Esophagus (tissue), 2 donors: ENCODE data around the gene ZNF613. TPM values are rescaled to one million over a fixed set of nuclear protein-coding genes. Genes with fewer than 3 reads are reported as not detected.
"Not testable (repeated sequence)": the region's sequence is repeated elsewhere in the genome, so short reads cannot be mapped to it uniquely, and the experiment has no call there.

Experiments used
- H3K27ac ChIP-seq, 2 donors: one replicate each; pipeline ENCODE4 v1.5.1; 2013; ENCODE audit warnings: low read depth in 2 of 2, mild to moderate bottlenecking in 2 of 2, inconsistent platforms in 1 of 2, low read length in 1 of 2, moderate library complexity in 1 of 2
- H3K27me3 ChIP-seq, 2 donors: one replicate each; pipeline ENCODE4 v1.6.1; 2013; ENCODE audit warnings: low read length in 2 of 2, control low read depth in 1 of 2, mild to moderate bottlenecking in 1 of 2; ENCODE audit not compliant: insufficient read depth in 2 of 2, control insufficient read depth in 1 of 2
- H3K36me3 ChIP-seq, 2 donors: one replicate each; pipeline ENCODE4 v1.6.1; 2013; ENCODE audit warnings: low read length in 1 of 2; ENCODE audit not compliant: control insufficient read depth in 2 of 2, insufficient read depth in 2 of 2
- H3K4me1 ChIP-seq, 2 donors: one replicate each; pipeline ENCODE4 v1.6.1; 2013; ENCODE audit warnings: low read length in 1 of 2; ENCODE audit not compliant: control insufficient read depth in 2 of 2, insufficient read depth in 2 of 2
- H3K4me3 ChIP-seq, 2 donors: one replicate each; pipeline ENCODE4 v1.5.1; 2013; ENCODE audit warnings: low read length in 2 of 2, mild to moderate bottlenecking in 2 of 2, low read depth in 1 of 2, moderate library complexity in 1 of 2
- H3K9me3 ChIP-seq, 2 donors: one replicate each; pipeline ENCODE4 v1.6.1; 2013; ENCODE audit warnings: mild to moderate bottlenecking in 2 of 2, low read depth in 1 of 2, low read length in 1 of 2, moderate library complexity in 1 of 2; ENCODE audit not compliant: control insufficient read depth in 2 of 2, insufficient read depth in 1 of 2
- WGBS, 2 donors: extraction: QIAGEN DNeasy Blood & Tissue Kit; methylation state at CpG; one replicate each; pipeline ENCODE4 v1.1.7; 2013; 5-methylcytosine and 5-hydroxymethylcytosine counted together
- polyA plus RNA-seq, 2 donors: library from polyadenylated mRNA; stranded (reverse); fragments of 200-250 nt; gene quantifications; one replicate each; pipeline ENCODE4 v1.2.3, GENCODE V29; 2013
- donor health status: healthy with polysubstance abuse.
- donor health status: Bipolar disorder and iron deficiency.

The ZNF613 gene
- polyA plus RNA-seq, 2 donors: 1.7 to 4.0 TPM

DNA sequence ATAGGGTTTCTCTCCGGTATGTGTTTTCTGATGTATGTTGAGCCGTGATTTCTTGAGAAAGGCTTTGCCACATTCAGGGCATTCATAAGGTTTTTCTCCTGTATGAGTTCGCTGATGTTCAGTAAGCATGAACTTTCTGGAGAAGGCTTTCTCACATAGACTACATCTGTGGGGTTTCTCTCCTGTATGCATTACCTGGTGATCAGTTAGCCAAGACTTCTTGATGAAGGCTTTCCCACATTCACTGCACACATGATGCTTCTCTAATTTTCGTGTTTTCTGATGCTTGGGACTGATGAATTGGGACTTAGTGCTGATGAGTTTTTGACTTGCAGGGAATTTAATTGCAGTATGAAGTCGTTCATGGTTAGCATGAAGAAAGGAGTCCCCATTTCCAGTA lies 38.3 kb downstream of the ZNF613 start:
- Histone ChIP-seq H3K27ac (no peak overlapping the region), H3K27me3 (no peaks in the 10 kb centered on the region), H3K9me3 (peaks cover 26 to 44% of the 10 kb centered on the region in 2 donors), H3K4me1 (no peaks in the 10 kb centered on the region), H3K36me3 (peaks cover 35 to 39% of the 10 kb centered on the region in 2 donors), H3K4me3 (no peak overlapping the region)
- WGBS, 2 donors: 96 to 98% methylated on average over 5 of the region's 5 CpGs

DNA sequence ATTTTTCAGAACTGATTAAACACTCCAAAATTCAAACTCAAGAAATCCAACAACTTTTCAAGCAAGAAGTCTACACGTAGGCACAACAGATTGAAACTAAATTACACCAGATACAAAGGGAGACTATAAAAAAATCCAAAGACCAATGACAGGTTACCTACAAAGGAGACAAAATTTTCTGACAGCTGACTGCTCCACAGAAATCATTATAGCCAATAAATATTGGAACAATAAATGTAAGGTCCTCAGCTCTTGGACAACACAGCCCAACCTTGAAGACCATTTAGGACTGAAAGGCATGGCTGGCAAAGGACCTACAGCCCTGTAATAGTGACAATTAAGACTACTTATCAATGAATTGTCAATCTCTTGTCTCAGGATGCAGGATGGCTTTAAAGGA lies 43.4 kb downstream of the ZNF613 start:
- Histone ChIP-seq H3K9me3 (peaks cover 30 to 52% of the 10 kb centered on the region in 2 donors), H3K27me3 (no peaks in the 10 kb centered on the region), H3K27ac (no peak overlapping the region), H3K4me3 (no peak overlapping the region), H3K36me3 (peaks cover 46 to 52% of the 10 kb centered on the region in 2 donors), H3K4me1 (no peaks in the 10 kb centered on the region)
- 98 to 100% methylated on average over 1 of the region's 1 CpG for WGBS, 2 donors

DNA sequence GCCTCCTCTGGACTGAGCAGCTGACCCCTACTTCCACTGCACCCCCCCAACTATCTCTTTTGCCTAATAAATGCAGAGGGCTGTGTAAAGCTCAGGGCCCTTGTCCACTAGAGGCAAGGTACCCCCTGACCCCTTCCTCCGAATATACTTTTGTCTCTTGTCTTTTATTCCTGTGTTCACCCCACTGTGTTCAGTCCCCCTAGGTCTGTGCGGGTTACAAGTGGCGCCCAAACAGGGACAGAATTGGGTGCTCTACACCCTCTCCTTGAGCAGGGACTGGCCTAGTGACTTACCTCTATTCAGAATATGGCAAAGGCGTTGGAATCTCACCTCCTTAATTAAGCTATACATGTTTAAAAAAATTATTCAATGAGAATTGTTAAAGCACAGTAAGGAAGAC lies 44.4 kb downstream of the ZNF613 start:
- Histone ChIP-seq H3K36me3 (peaks cover 41 to 44% of the 10 kb centered on the region in 2 donors), H3K27ac (no peak overlapping the region), H3K9me3 (peaks cover 34 to 54% of the 10 kb centered on the region in 2 donors), H3K4me1 (no peaks in the 10 kb centered on the region), H3K27me3 (no peaks in the 10 kb centered on the region), H3K4me3 (no peak overlapping the region)
- 96% methylated on average over 4 of the region's 4 CpGs for WGBS, 2 donors

DNA sequence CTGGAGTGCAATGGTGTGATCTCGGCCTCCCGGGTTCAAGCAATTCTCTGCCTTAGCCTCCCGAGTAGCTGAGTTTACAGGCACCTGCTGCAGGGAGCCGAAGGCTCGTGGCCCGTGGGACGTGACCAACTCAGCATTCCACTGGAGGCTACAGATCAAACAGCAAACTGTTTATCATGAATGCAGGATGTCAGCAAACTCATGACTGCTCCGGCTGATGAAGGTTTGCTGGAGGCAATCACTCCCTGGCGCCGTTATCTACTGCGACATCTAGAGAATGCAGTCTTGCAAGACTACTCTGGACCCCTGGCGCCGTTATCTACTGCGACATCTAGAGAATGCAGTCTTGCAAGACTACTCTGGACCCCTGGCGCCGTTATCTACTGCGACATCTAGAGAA lies 48.5 kb downstream of the ZNF613 start:
- peaks cover 20 to 30% of the 10 kb centered on the region in 2 donors for H3K36me3 ChIP-seq
- H3K4me1 ChIP-seq, H3K27ac ChIP-seq, H3K27me3 ChIP-seq, H3K4me3 ChIP-seq: not testable (repeated sequence)
- WGBS, 2 donors: 96 to 97% methylated on average over 17 of the region's 17 CpGs
- H3K9me3 ChIP-seq: peaks cover 35 to 45% of the 10 kb centered on the region in 2 donors

DNA sequence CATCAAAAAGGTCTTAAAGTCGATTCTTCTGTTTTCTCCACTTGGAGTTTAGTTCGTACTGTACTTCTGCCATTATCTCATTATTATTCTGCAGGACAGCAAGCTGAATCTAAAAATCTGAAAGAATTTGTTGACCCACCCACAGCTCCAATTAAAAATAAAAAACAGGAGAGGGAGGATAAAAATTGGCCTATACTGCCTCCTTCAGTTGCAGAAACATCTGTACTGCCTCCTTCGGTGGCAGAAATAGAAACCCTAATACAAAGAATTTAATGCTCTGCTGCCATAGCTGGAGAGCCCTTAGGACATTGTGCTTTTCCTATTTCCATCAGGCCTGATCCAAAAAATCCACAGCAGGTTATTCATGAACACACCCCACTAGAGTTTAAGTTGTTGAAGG lies 49.6 kb downstream of the ZNF613 start:
- H3K4me3 ChIP-seq: no peak overlapping the region
- 91 to 93% methylated on average over 3 of the region's 3 CpGs for WGBS, 2 donors
- peaks cover 16 to 22% of the 10 kb centered on the region in 2 donors for H3K36me3 ChIP-seq
- H3K4me1 ChIP-seq: no peaks in the 10 kb centered on the region
- no peaks in the 10 kb centered on the region for H3K27me3 ChIP-seq
- no peak overlapping the region for H3K27ac ChIP-seq
- H3K9me3 ChIP-seq: peaks cover 25 to 43% of the 10 kb centered on the region in 2 donors

DNA sequence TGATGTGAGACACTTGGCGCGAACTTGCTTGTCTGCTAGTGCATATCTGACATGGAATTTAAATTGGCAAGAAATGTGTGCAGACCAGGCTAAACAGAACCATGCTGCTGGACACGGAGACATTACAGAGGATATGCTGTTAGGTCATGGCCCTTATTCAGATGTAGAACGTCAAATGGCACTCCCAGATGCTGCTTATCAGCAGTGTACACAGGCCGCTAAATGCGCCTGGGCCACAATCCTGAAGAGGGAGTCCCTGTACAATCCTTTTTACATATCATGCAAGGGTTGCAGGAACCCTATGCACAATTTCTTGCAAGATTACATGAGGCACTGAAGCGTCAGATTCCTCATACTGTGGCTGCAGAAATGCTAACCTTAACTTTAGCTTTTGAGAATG lies 50.1 kb downstream of the ZNF613 start:
- H3K4me3 ChIP-seq: no peak overlapping the region
- H3K9me3 ChIP-seq: peaks cover 24 to 43% of the 10 kb centered on the region in 2 donors
- H3K36me3 ChIP-seq: peaks cover 16 to 21% of the 10 kb centered on the region in 2 donors
- 90 to 91% methylated on average over 7 of the region's 7 CpGs for WGBS, 2 donors
- no peaks in the 10 kb centered on the region for H3K27me3 ChIP-seq
- no peaks in the 10 kb centered on the region for H3K4me1 ChIP-seq
- H3K27ac ChIP-seq: no peak overlapping the region

DNA sequence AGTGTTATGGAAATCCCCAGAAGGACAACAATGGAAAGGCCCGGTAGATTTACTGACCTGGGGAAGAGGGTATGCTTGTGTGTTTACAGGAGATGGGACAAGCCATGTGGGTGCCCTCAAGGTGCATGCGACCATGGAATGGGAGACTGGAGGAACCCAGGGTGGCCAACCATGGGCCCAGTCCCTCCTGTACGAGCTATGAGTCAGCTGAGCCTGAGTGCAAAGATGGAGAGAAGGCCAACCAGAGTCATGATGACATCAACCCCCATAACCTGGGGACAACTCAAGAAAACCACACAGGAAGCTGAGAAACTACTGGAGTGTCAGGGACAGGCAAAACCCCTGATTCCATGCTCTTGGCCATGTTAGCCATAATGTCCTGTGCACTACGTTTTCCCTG lies 51.6 kb downstream of the ZNF613 start:
- Histone ChIP-seq H3K9me3 (peaks cover 20 to 42% of the 10 kb centered on the region in 2 donors), H3K36me3 (peaks cover 7 to 15% of the 10 kb centered on the region in 2 donors), H3K27ac (no peak overlapping the region), H3K4me1 (no peaks in the 10 kb centered on the region), H3K4me3 (no peak overlapping the region), H3K27me3 (no peaks in the 10 kb centered on the region)
- 93 to 97% methylated on average over 4 of the region's 4 CpGs for WGBS, 2 donors

DNA sequence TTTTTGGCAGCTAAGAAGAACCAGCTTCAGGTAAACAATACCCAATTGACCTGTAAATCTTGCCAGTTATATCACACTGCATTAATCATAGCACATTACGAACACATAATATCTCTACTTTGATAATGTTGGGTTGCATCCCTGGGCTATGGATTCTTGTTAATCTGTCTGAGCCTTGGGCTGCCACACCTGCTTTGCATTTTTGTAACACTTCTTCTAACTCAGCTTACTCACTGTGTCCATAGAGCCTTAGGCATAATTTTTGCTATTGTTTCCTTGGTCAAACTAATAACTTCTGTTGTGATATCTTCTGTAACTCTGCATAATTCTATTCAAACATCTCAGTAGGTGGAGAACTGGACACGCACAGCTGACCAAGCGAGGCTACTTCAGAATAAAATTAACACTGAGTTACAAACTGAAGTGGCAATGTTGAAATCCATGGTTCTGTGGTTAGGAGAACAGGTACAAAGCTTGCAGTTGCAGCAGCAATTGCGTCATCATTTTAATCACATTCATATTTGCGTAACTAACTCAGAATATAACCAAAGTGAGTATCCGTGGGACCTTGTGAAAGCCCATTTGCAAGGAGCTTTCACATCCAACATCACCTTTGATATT lies 53.0 kb downstream of the ZNF613 start:
- WGBS, 2 donors: 94 to 95% methylated on average over 6 of the region's 6 CpGs
- Histone ChIP-seq H3K4me3 (no peak overlapping the region), H3K36me3 (peaks cover 2 to 11% of the 10 kb centered on the region in 2 donors), H3K27ac (no peak overlapping the region), H3K4me1 (no peaks in the 10 kb centered on the region), H3K9me3 (peaks cover 21 to 35% of the 10 kb centered on the region in 2 donors), H3K27me3 (no peaks in the 10 kb centered on the region)

DNA sequence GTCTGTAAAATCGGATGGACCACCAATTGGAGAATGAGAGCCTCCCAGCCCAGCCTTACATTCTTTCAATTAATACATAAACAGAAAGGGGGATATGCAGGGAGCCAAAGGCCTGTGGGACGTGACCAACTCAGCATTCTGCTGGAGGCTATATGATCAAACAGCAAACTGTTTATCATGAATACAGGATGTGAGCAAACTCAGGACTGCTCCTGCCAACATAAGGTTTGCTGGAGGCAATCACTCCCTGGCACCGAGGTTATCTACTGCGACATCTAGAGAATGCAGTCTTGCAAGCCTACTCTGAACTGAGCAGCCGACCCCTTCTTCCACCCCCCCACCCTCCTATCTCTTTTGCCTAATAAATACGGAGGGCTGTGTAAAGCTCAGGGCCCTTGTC lies 53.7 kb downstream of the ZNF613 start:
- WGBS, 2 donors: 92 to 95% methylated on average over 6 of the region's 6 CpGs

DNA sequence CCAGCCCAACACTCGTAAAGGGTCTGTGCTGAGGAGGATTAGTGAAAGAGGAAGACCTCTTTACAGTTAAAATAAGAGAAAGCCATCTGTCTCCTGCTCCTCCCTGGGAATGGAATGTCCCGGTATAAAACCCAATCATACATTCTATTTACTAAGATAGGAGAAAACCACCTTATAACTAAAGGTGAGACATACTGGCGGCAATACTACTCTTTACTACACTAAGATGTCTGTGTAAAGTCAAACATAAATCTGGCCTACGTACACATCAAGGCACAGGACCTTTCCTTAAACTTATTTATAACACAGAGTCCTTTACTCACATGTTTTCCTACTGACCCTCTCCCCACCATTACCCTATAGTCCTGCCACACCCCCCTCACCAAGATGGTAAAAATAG lies 56.1 kb downstream of the ZNF613 start:
- 93 to 94% methylated on average over 4 of the region's 4 CpGs for WGBS, 2 donors
- H3K36me3 ChIP-seq: peaks cover 2 to 8% of the 10 kb centered on the region in 2 donors
- no peaks in the 10 kb centered on the region for H3K27me3 ChIP-seq
- no peak overlapping the region for H3K27ac ChIP-seq
- peaks cover 11 to 21% of the 10 kb centered on the region in 2 donors for H3K9me3 ChIP-seq
- H3K4me3 ChIP-seq: no peak overlapping the region
- no peaks in the 10 kb centered on the region for H3K4me1 ChIP-seq

More for the DNA sequence above, 53.7 kb downstream of the ZNF613 start:
- not testable (repeated sequence) for H3K4me3 ChIP-seq, H3K27ac ChIP-seq, H3K27me3 ChIP-seq, H3K4me1 ChIP-seq
- peaks cover 2 to 11% of the 10 kb centered on the region in 2 donors for H3K36me3 ChIP-seq
- H3K9me3 ChIP-seq: peaks cover 18 to 32% of the 10 kb centered on the region in 2 donors
